ENCODE results near the gene RACGAP1.

RACGAP1 gene

GRCh38 chr12:49972129-49972528, 53.2 kb downstream of the RACGAP1 start:
- DNase-seq: no peak
- H3K4me3 ChIP-seq (ENCODE audit: low read depth, low read length): no peak overlapping the region
- peaks cover 14% of the 10 kb centered on the region for H3K27me3 ChIP-seq (replicated peaks)
- H3K36me3 ChIP-seq (replicated peaks): no peaks in the 10 kb centered on the region
- in situ Hi-C loops (cut with HindIII; ENCODE audit: low pct_ligation_motif_present, low sequenced_read_pairs): loop anchor here (25.0 kb wide), 1 partner anchor 215 kb away; no protein-coding TSS in a partner anchor
- TF ChIP-seq, protein P1, sequence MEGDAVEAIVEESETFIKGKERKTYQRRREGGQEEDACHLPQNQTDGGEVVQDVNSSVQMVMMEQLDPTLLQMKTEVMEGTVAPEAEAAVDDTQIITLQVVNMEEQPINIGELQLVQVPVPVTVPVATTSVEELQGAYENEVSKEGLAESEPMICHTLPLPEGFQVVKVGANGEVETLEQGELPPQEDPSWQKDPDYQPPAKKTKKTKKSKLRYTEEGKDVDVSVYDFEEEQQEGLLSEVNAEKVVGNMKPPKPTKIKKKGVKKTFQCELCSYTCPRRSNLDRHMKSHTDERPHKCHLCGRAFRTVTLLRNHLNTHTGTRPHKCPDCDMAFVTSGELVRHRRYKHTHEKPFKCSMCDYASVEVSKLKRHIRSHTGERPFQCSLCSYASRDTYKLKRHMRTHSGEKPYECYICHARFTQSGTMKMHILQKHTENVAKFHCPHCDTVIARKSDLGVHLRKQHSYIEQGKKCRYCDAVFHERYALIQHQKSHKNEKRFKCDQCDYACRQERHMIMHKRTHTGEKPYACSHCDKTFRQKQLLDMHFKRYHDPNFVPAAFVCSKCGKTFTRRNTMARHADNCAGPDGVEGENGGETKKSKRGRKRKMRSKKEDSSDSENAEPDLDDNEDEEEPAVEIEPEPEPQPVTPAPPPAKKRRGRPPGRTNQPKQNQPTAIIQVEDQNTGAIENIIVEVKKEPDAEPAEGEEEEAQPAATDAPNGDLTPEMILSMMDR (IDR thresholded peaks at IDR 0.05; ENCODE audit: low read depth, low read length, missing control alignments): no peak
- H3K27ac ChIP-seq: no peak overlapping the region

DNA sequence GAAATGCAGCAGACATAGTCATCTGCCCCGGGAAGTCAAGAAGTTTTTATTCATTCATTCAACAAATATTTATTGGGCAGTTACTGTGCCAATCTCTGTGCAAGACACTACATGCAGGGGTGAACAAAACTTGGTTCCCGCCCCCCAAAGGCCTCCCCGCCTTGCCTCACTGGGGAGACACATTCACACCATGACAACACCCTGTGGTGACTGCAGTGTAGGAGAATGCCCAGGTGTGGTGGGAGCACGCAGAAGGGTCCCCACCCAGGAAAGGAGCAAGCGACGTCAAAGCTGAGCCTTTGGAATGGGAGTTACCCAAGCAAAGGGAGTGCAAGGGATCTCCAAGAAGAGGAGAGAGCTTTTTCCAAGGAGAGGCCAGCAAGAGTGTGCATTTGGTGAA, 54.2 kb downstream of the RACGAP1 start:
- Histone ChIP-seq H3K27me3 (replicated peaks) (peaks cover 14% of the 10 kb centered on the region), H3K4me3 (ENCODE audit: low read depth, low read length) (no peak overlapping the region), H3K27ac (no peak overlapping the region), H3K36me3 (replicated peaks) (no peaks in the 10 kb centered on the region)
- in situ Hi-C loops (cut with HindIII; ENCODE audit: low pct_ligation_motif_present, low sequenced_read_pairs): loop anchor here (25.0 kb wide), 1 partner anchor 216 kb away; no protein-coding TSS in a partner anchor
- DNase-seq: no peak
- TF ChIP-seq, protein P1 (IDR thresholded peaks at IDR 0.05; ENCODE audit: low read depth, low read length, missing control alignments): no peak

- in situ Hi-C loops (cut with HindIII; ENCODE audit: low pct_ligation_motif_present, low sequenced_read_pairs): loop anchor here (25.0 kb wide), 1 partner anchor 217 kb away; no protein-coding TSS in a partner anchor
- Histone ChIP-seq H3K27ac (no peak overlapping the region), H3K27me3 (replicated peaks) (peaks cover 14% of the 10 kb centered on the region), H3K4me3 (ENCODE audit: low read depth, low read length) (no peak overlapping the region), H3K36me3 (replicated peaks) (no peaks in the 10 kb centered on the region)
- TF ChIP-seq, protein P1 (IDR thresholded peaks at IDR 0.05; ENCODE audit: low read depth, low read length, missing control alignments): no peak
- DNase-seq: no peak
These were observed 54.6 kb downstream of the RACGAP1 start for GRCh38 chr12:49970658-49971057.

DNA sequence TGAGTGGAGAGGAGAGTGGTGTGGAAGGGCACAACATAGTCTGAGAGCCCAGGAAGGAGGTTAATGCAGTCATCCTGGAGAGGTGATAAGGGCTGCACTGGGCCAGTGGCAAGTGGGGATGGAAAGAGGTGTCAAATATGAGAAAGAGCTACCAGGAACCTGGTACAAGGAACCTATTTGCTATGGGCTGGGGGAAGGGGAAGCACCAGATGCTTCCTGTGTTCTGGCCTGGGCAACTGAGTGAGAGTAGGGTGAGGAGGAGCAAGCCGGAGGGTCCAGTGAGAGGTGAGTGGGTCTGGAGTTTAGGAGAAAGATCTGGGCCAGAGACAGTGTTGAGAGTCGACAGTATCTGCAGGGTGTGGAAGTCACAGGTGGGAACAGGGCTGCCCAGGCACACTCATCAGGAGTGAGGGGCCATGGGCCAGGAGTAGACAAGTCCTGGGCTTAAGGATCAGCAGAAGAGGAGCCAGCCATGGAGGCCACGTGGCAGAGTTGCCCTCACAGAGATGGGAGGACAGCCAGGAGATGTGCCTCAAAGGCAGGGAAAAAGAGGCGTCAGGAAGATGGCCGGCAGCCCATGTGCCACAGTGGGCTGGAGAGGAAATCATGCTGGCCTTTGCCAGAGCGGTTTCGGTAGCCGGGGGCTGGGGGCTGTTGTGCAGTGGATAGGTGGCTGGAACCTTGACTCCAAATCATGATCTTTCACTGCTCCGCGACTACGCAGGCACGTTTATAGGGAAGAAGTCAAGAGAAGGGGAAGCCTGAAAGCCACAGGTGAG, 55.5 kb downstream of the RACGAP1 start:
- in situ Hi-C loops (cut with HindIII; ENCODE audit: low pct_ligation_motif_present, low sequenced_read_pairs): loop anchor here (5.0 to 25.0 kb wide), 2 partner anchors 97 to 217 kb away; no protein-coding TSS in a partner anchor
- no peak for DNase-seq
- no peak overlapping the region for H3K4me3 ChIP-seq (ENCODE audit: low read depth, low read length)
- no peak overlapping the region for H3K27ac ChIP-seq
- no peaks in the 10 kb centered on the region for H3K36me3 ChIP-seq (replicated peaks)
- H3K27me3 ChIP-seq (replicated peaks): peaks cover 14% of the 10 kb centered on the region
- TF ChIP-seq, protein P1 (IDR thresholded peaks at IDR 0.05; ENCODE audit: low read depth, low read length, missing control alignments): no peak

GRCh38 chr12:49969027-49969426, 56.3 kb downstream of the RACGAP1 start:
- TF ChIP-seq, protein P1 (IDR thresholded peaks at IDR 0.05; ENCODE audit: low read depth, low read length, missing control alignments): no peak
- Histone ChIP-seq H3K27me3 (replicated peaks) (peaks cover 20% of the 10 kb centered on the region), H3K4me3 (ENCODE audit: low read depth, low read length) (no peak overlapping the region), H3K36me3 (replicated peaks) (no peaks in the 10 kb centered on the region), H3K27ac (no peak overlapping the region)
- in situ Hi-C loops (cut with HindIII; ENCODE audit: low pct_ligation_motif_present, low sequenced_read_pairs): loop anchor here (5.0 to 25.0 kb wide), 2 partner anchors 98 to 218 kb away; no protein-coding TSS in a partner anchor
- DNase-seq: no peak
